Measurements from ENCODE around the gene GTSE1.
A peak's percentile ranks its signal among the peaks of the same experiment; 100 is the strongest.

GTSE1 gene

DNA sequence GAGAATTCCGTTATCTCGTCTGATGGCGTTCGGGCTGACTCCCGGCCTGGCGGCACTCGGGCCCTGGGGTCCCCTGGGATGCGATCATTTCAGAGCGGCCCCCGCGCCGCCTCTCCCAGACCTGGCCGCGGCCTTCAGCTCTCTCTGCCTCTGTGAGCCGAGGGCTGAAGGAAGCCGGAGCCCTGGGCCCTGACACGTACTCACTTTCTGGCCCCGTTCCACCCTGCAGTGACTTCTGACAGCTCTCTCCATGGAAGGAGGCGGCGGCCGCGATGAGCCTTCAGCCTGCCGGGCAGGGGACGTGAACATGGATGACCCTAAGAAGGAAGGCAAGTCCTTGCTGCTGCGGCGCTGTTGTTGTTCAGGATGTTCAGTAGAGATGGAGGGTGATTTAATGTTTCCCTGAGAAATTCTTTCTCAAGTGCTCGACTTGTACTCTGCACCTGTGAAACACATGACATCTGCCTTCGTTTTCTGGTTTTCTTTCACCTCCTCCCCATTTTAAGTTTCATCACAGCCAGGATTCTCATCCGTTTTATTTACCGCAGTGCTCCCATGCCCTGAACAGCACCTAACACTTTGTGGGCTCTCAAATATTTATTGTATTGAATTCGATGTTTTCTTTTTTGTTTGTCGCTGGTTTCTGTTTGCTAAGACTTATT, 612 bp downstream of the GTSE1 start:
- peak overlapping the region; percentile 69 for H3K4me3 ChIP-seq (ENCODE audit: low read length)
- TF ChIP-seq, protein P1, sequence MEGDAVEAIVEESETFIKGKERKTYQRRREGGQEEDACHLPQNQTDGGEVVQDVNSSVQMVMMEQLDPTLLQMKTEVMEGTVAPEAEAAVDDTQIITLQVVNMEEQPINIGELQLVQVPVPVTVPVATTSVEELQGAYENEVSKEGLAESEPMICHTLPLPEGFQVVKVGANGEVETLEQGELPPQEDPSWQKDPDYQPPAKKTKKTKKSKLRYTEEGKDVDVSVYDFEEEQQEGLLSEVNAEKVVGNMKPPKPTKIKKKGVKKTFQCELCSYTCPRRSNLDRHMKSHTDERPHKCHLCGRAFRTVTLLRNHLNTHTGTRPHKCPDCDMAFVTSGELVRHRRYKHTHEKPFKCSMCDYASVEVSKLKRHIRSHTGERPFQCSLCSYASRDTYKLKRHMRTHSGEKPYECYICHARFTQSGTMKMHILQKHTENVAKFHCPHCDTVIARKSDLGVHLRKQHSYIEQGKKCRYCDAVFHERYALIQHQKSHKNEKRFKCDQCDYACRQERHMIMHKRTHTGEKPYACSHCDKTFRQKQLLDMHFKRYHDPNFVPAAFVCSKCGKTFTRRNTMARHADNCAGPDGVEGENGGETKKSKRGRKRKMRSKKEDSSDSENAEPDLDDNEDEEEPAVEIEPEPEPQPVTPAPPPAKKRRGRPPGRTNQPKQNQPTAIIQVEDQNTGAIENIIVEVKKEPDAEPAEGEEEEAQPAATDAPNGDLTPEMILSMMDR (conservative IDR thresholded peaks at IDR 0.05; ENCODE audit: low read length): no peak
- DNase-seq (ENCODE audit: low read depth): peak; percentile 34

- DNase-seq (ENCODE audit: low read depth): no peak
- no peak overlapping the region for H3K4me3 ChIP-seq (ENCODE audit: low read length)
- TF ChIP-seq, protein P1 (conservative IDR thresholded peaks at IDR 0.05; ENCODE audit: low read length): no peak
These were observed 2.4 kb downstream of the GTSE1 start for GRCh38 chr22:46299101-46299500.

DNA sequence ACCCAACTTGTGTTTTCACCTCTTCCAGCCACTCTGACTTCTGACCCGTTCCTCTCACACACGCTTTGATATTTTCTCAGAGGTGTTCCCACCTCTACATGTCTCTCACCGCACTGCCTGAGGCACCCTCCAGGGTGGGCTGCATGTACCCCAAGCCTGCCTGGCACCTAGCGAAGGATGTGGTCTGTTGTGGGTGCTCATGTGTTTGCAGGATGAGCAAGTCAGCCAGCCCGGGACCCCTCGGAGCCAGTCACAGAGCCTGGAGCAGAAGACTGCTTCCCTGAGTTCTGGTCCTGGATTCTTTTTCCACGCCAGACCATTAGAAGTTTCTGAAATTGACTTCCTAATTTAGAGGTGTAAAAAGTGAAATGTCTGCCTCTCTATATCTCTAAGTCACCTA, 3.8 kb downstream of the GTSE1 start:
- no peak for DNase-seq (ENCODE audit: low read depth)
- H3K4me3 ChIP-seq (ENCODE audit: low read length): no peak overlapping the region
- TF ChIP-seq, protein P1 (conservative IDR thresholded peaks at IDR 0.05; ENCODE audit: low read length): no peak

GRCh38 chr22:46303347-46303965, 6.8 kb downstream of the GTSE1 start:
- TF ChIP-seq, protein P1 (conservative IDR thresholded peaks at IDR 0.05; ENCODE audit: low read length): no peak
- DNase-seq (ENCODE audit: low read depth): peak; percentile 33
- no peak overlapping the region for H3K4me3 ChIP-seq (ENCODE audit: low read length)

GRCh38 chr22:46308283-46308988, 11.8 kb downstream of the GTSE1 start:
- TF ChIP-seq, protein P1 (conservative IDR thresholded peaks at IDR 0.05; ENCODE audit: low read length): no peak
- no peak for DNase-seq (ENCODE audit: low read depth)
- H3K4me3 ChIP-seq (ENCODE audit: low read length): no peak overlapping the region

DNA sequence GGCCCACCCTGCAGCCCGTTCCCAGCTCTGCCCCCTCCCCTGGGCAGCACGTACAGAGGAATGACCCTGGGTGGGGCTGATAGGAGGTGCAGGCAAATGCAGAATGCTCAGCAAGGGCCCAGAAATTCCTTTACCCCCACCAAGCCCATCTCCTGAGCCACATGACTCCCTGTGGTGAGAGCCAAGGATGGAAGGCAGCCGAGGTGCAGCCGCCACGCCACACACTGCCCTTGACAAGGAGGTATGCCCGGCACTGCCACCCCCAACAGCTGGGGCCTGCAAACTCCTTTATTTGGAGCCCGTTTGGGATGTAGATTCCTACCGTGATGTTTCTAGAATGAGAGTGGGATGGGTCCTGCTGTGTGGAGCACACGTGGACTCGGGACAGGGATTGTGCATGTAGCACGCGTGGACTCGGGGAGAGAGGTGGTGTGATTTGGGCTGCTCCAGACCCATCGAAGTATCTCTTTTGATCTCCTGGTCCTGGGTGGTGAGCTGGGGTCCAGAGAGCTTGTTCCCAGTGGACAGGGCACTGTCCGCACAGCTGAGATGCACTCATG, 12.9 kb downstream of the GTSE1 start:
- TF ChIP-seq, protein P1 (conservative IDR thresholded peaks at IDR 0.05; ENCODE audit: low read length): no peak
- DNase-seq (ENCODE audit: low read depth): no peak
- no peak overlapping the region for H3K4me3 ChIP-seq (ENCODE audit: low read length)
